K562 (cell line): Measurements from ENCODE around the gene SPECC1L. TPM values are rescaled to one million over a fixed set of nuclear protein-coding genes. Genes with fewer than 3 reads are reported as not detected.
"Not testable (repeated sequence)": the region's sequence is repeated elsewhere in the genome, so short reads cannot be mapped to it uniquely, and the experiment has no call there.

Source experiments
- ATAC-seq: fragments of 200-7000 bp; cut with Tn5 transposase; 3 replicates; pipeline ENCODE4 v1.9.1; 2020; ENCODE audit warnings: moderate library complexity
- BruUV-seq: library from RNA; stranded (reverse); fragments of 400-500 nt; replicated peaks from 2 replicates; lab custom pipeline; 2021; lab: Mats Ljungman, UMichigan
- CTCF ChIA-PET: fragments of 300-600 bp; formaldehyde crosslinking; extraction: SDS; loops from one replicate; lab custom pipeline; 2021; ENCODE audit warnings: low intra/inter-chr PET ratio; lab: Yijun Ruan, JAX
- POLR2A ChIA-PET: fragments of 300-600, 350-650 bp; sonication (Branson Sonifier 250); formaldehyde crosslinking; extraction: SDS; loops from one replicate; lab custom pipeline; 2021; ENCODE audit warnings: antibody characterized with exemption, inconsistent platforms; lab: Yijun Ruan, JAX
- DNase-seq, 4 experiments: peaks; one replicate each; pipeline versions ENCODE4 v3.0.0 to v3.0.0-alpha.2; 2011 to 2018; ENCODE audit warnings: low spot score in 3 of 4, mixed read lengths in 3 of 4; ENCODE audit errors: extremely low read depth in 1 of 4
- FAIRE-seq: peaks from 2 replicates; lab custom pipeline; 2011; peaks lifted over from hg19 to GRCh38; lab: Jason Lieb, UNC
- H2AFZ ChIP-seq: 2 replicates; pipeline ENCODE4 v1.6.0; 2011; ENCODE audit warnings: low read depth, low read length, control low read depth, inconsistent platforms
- H3K27ac ChIP-seq: fragments of 200-600 bp; 3 replicates; pipeline ENCODE4 v1.8.0; 2011; ENCODE audit warnings: low read depth, mild to moderate bottlenecking, control low read depth, inconsistent platforms, low read length, moderate library complexity, mixed read lengths; ENCODE audit errors: extremely low read depth
- H3K27me3 ChIP-seq, 2 experiments: fragments of 300-600 bp in 1 of 2; 2 replicates in 1 of 2; 3 replicates in 1 of 2; pipeline versions ENCODE4 v1.6.0 to v1.8.0; 2011; ENCODE audit warnings: inconsistent platforms in 2 of 2, low read length in 2 of 2, mild to moderate bottlenecking in 1 of 2, mixed read lengths in 1 of 2, moderate library complexity in 1 of 2; ENCODE audit not compliant: control insufficient read depth in 2 of 2, insufficient read depth in 2 of 2
- H3K36me3 ChIP-seq: fragments of 300-600 bp; 3 replicates; pipeline ENCODE4 v1.8.0; 2011; ENCODE audit warnings: mild to moderate bottlenecking, low read length, inconsistent platforms; ENCODE audit not compliant: control insufficient read depth, insufficient read depth
- H3K4me1 ChIP-seq, 2 experiments: fragments of 200-600 bp in 1 of 2; replicated peaks in 1 of 2; 2 replicates in 1 of 2; 3 replicates in 1 of 2; pipeline versions ENCODE4 v1.5.1 to v1.8.0; 2011; ENCODE audit warnings: inconsistent platforms in 2 of 2, low read length in 2 of 2, mild to moderate bottlenecking in 1 of 2, mixed read lengths in 1 of 2, moderate library complexity in 1 of 2; ENCODE audit not compliant: control insufficient read depth in 2 of 2, insufficient read depth in 2 of 2
- H3K4me2 ChIP-seq: 2 replicates; pipeline ENCODE4 v1.6.1; 2011; ENCODE audit warnings: low read length, control low read depth, inconsistent platforms, mixed read lengths; ENCODE audit not compliant: insufficient read depth
- H3K4me3 ChIP-seq: fragments of 200-600 bp; sonication (generic), shearing (Covaris generic); 2 replicates; pipeline ENCODE4 v1.5.1; 2016; ENCODE audit warnings: control low read depth, inconsistent platforms
- H3K79me2 ChIP-seq: fragments of 200-600 bp; 3 replicates; pipeline ENCODE4 v1.8.0; 2011; ENCODE audit warnings: low read length, inconsistent platforms; ENCODE audit not compliant: control insufficient read depth, insufficient read depth
- H3K9ac ChIP-seq, 2 experiments: 2 replicates each; pipeline versions ENCODE4 v1.6.0 to v1.6.1; 2011; ENCODE audit warnings: low read depth in 2 of 2, low read length in 2 of 2, control low read depth in 1 of 2, inconsistent platforms in 1 of 2, mild to moderate bottlenecking in 1 of 2, mixed read lengths in 1 of 2; ENCODE audit not compliant: insufficient read depth in 1 of 2
- H3K9me1 ChIP-seq: one replicate; pipeline ENCODE4 v1.6.0; 2011; ENCODE audit warnings: inconsistent platforms, mild to moderate bottlenecking, low read length, moderate library complexity; ENCODE audit not compliant: control insufficient read depth, insufficient read depth
- H3K9me3 ChIP-seq: replicated peaks from 2 replicates; pipeline ENCODE4 v1.5.1; 2011; ENCODE audit warnings: low read depth, low read length, inconsistent platforms; ENCODE audit not compliant: control insufficient read depth, insufficient read depth
- H4K20me1 ChIP-seq: replicated peaks from 2 replicates; pipeline ENCODE4 v1.6.1; 2011; ENCODE audit warnings: low read length, inconsistent platforms, mixed read lengths; ENCODE audit not compliant: control insufficient read depth, insufficient read depth
- ASH1L ChIP-seq: fragments of 450-650 bp; IDR thresholded peaks from 2 replicates; pipeline ENCODE4 v1.6.1; 2018; ENCODE audit warnings: borderline replicate concordance, mild to moderate bottlenecking, low read depth; ENCODE audit not compliant: partially characterized antibody
- POLR2B ChIP-seq: fragments of 450-650 bp; IDR thresholded peaks from 2 replicates; pipeline ENCODE4 v1.6.1; 2018; ENCODE audit warnings: low read depth; ENCODE audit not compliant: partially characterized antibody
- ZKSCAN1 ChIP-seq: fragments of 150-350 bp; IDR thresholded peaks from 2 replicates; pipeline ENCODE4 v1.6.1; 2016; ENCODE audit warnings: low read depth, low read length
- ZNF175 ChIP-seq: fragments of 200-800 bp; sonication (Bioruptor generic); IDR thresholded peaks from 2 replicates; pipeline ENCODE4 v1.6.1; 2016; ENCODE audit warnings: low read depth, mild to moderate bottlenecking, missing genetic modification characterization, missing compliant biosample characterization
- WGBS: fragments of 100-300 bp; shearing (Covaris generic); methylation state at CpG from one replicate; pipeline ENCODE4 v1.1.6; 2016; ENCODE audit warnings: low coverage, mixed read lengths; ENCODE audit not compliant: insufficient coverage; ENCODE audit errors: missing lambda C conversion rate; 5-methylcytosine and 5-hydroxymethylcytosine counted together
- in situ Hi-C: fragments of 300-500 bp; cut with MboI; formaldehyde crosslinking; loops from 4 replicates; pipeline ENCODE4 v1.15.0; 2018; ENCODE audit warnings: inconsistent platforms, mixed read lengths
- intact Hi-C: fragments of 100-400 bp; cut with micrococcal nuclease; formaldehyde crosslinking; loops from 2 replicates; pipeline ENCODE4 v1.14.2; 2022
- polyA plus RNA-seq, 8 experiments: library from polyadenylated mRNA; depleted of rRNA in 4 of 8; stranded (reverse) in 5 of 8; unstranded in 3 of 8; fragments of >200 nt; fragmentation: Nextera tagmentation in 2 of 8; fragmentation: Illumina TruSeq in 1 of 8; extraction: Ambion mirVana in 2 of 8; extraction: Trizol in 1 of 8; gene quantifications; 2 replicates each; pipeline versions ENCODE4 v1.2.1 to v1.2.3, GENCODE V29; 2011 to 2014; ENCODE audit warnings: inconsistent platforms in 1 of 8, missing spikeins in 1 of 8
- total RNA-seq, 7 experiments: library from RNA; depleted of rRNA in 6 of 7; stranded (reverse); fragments of >200 nt in 6 of 7; fragmentation: Illumina TruSeq in 2 of 7; extraction: Trizol in 2 of 7; gene quantifications; 2 replicates each; pipeline versions ENCODE4 v1.2.1 to v1.2.3, GENCODE V29; 2011 to 2021; ENCODE audit warnings: low replicate concordance in 1 of 7
- TF ChIP-seq, protein P1 (sequence below): fragments of 250-450 bp; sonication (Bioruptor Pico); IDR thresholded peaks from 2 replicates; pipeline ENCODE4 v1.4.0; 2020; ENCODE audit warnings: mild to moderate bottlenecking
- TF ChIP-seq, protein P2 (sequence below): fragments of 250-450 bp; sonication (Bioruptor Pico); IDR thresholded peaks from 2 replicates; pipeline ENCODE4 v1.8.0; 2022; ENCODE audit warnings: moderate library complexity, mild to moderate bottlenecking, inconsistent platforms
- TF ChIP-seq, protein P3 (sequence below), 2 experiments: IDR thresholded peaks; 2 replicates each; pipeline ENCODE4 v1.6.1; 2011; ENCODE audit warnings: borderline replicate concordance in 1 of 2, control low read depth in 1 of 2, low read depth in 1 of 2, low read length in 1 of 2, mild to moderate bottlenecking in 1 of 2, mixed read lengths in 1 of 2, moderate library complexity in 1 of 2; ENCODE audit not compliant: insufficient read depth in 1 of 2, insufficient read length in 1 of 2, poor library complexity in 1 of 2, severe bottlenecking in 1 of 2; ENCODE audit errors: extremely low read depth in 1 of 2

The SPECC1L gene
- total and polyA plus RNA-seq, 9 of the 15 experiments (the other 6 are each of a cell fraction or from before 2014, with no cell fraction given) = 1.4 to 27.9 (median 14.5) TPM

DNA sequence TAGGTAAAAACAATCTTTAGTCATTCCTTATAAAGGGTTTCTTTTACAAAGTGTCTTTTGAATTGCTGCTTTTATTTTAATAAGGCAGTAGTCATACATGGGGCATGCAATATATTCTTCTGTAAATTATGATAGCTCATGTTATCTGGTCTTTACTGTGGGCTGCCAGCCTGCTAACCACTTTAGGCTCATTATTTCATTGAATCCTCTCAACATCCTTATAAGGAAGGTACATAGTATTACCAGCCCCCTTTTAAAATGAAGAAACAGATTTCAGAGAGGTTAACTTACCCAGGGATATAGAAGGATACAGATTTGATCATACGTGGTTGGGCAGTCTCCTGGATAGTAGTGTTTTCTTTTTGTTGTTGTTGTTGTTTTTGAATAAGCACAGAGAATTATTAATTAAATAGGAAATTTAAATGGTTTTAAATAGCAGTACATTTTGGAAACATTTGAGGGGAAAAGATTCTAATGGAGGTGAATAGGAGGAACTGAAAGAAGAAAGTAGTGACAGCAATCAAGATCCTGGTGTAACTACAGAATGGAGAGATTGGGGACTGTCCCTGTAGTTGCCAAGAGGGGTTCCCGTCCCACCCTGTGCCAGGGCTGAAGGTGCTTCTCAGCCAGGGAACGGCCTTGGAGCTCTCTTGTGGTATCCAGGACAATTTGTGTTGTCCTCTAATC is 21.0 kb downstream of the SPECC1L start:
- H3K4me3 ChIP-seq = no peak overlapping the region
- peaks cover 35% of the 10 kb centered on the region for H3K79me2 ChIP-seq
- WGBS = 84% methylated on average over 3 of the region's 3 CpGs
- no peak overlapping the region for H2AFZ ChIP-seq
- H3K9ac ChIP-seq = no peak overlapping the region
- ChIA-PET CTCF (no interaction called here), POLR2A (no interaction called here)
- ATAC-seq (no peak), DNase-seq (no peak), FAIRE-seq (no peak)
- no peaks in the 10 kb centered on the region for H3K36me3 ChIP-seq
- no peaks in the 10 kb centered on the region for H3K27me3 ChIP-seq
- TF ChIP-seq, protein P1, sequence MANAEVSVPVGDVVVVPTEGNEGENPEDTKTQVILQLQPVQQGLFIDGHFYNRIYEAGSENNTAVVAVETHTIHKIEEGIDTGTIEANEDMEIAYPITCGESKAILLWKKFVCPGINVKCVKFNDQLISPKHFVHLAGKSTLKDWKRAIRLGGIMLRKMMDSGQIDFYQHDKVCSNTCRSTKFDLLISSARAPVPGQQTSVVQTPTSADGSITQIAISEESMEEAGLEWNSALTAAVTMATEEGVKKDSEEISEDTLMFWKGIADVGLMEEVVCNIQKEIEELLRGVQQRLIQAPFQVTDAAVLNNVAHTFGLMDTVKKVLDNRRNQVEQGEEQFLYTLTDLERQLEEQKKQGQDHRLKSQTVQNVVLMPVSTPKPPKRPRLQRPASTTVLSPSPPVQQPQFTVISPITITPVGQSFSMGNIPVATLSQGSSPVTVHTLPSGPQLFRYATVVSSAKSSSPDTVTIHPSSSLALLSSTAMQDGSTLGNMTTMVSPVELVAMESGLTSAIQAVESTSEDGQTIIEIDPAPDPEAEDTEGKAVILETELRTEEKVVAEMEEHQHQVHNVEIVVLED (CRISPR knock-in tag) = no peak
- no peak for TF ChIP-seq ZKSCAN1
- no peak for TF ChIP-seq POLR2B
- TF ChIP-seq ASH1L = no peak
- TF ChIP-seq, protein P2, sequence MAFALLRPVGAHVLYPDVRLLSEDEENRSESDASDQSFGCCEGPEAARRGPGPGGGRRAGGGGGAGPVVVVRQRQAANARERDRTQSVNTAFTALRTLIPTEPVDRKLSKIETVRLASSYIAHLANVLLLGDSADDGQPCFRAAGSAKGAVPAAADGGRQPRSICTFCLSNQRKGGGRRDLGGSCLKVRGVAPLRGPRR = no peak
- TF ChIP-seq, protein P3, sequence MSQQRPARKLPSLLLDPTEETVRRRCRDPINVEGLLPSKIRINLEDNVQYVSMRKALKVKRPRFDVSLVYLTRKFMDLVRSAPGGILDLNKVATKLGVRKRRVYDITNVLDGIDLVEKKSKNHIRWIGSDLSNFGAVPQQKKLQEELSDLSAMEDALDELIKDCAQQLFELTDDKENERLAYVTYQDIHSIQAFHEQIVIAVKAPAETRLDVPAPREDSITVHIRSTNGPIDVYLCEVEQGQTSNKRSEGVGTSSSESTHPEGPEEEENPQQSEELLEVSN (IDR thresholded peaks at IDR 0.05; ENCODE audit: borderline replicate concordance in 1 of 2, extremely low read depth in 1 of 2, insufficient read depth in 1 of 2, insufficient read length in 1 of 2, low read depth in 1 of 2, low read length in 1 of 2, poor library complexity in 1 of 2, severe bottlenecking in 1 of 2) = no peak
- no peak for TF ChIP-seq ZNF175
- H4K20me1 ChIP-seq = no peaks in the 10 kb centered on the region
- intact Hi-C loops (no loop called here), in situ Hi-C loops (loop anchor here (5.0 to 10.0 kb wide), 2 partner anchors 381 to 947 kb away; no protein-coding TSS in a partner anchor)
- H3K9me3 ChIP-seq = no peaks in the 10 kb centered on the region
- peaks cover 0 to 16% of the 10 kb centered on the region in 2 experiments; a peak in 3 of 5 replicates for H3K4me1 ChIP-seq
- BruUV-seq = no TSS peak
- H3K27ac ChIP-seq = no peak overlapping the region
- H3K9me1 ChIP-seq = no peaks in the 10 kb centered on the region
- H3K4me2 ChIP-seq = no peak overlapping the region

DNA sequence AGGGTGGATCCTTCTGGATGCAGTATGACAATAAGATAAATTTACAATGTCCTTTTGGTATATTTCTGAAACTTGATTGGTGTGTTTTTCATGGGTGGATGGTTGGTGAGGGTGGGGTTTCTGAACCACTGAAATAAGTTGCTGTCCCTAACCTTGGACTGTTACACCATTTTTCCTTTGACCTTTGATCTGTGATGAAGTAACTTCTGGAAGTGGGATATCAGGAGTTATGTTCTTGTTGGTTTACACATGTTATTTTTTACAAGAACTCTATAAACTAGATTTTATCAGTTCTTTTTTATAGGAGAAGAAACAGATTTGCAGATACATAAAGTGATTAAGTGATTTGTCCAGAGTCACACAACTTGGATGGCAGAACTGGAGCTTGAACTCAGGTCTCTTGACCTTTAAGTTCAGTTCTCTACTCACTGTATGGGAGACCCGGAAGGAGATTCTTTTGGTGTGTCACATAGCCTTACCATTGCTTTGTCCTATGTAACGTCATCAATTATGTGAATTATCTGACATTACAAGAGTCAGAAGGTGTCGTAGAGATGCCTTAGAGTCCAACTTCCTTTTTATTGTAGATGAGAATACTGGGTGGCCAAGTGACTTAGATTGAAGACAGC is 21.7 kb downstream of the SPECC1L start:
- WGBS = 33% methylated on average over 1 of the region's 3 CpGs
- H3K4me3 ChIP-seq, H3K36me3 ChIP-seq, H3K9me1 ChIP-seq, H3K9ac ChIP-seq, CTCF ChIA-PET, H3K4me2 ChIP-seq, POLR2A ChIA-PET, ATAC-seq, H3K27me3 ChIP-seq, intact Hi-C loops, BruUV-seq, FAIRE-seq, DNase-seq, H3K27ac ChIP-seq, H3K9me3 ChIP-seq, H4K20me1 ChIP-seq, H2AFZ ChIP-seq: not testable (repeated sequence)
- Histone ChIP-seq H3K4me1 (peaks cover 0 to 16% of the 10 kb centered on the region in 2 experiments; a peak in 3 of 5 replicates), H3K79me2 (peaks cover 34% of the 10 kb centered on the region)
- in situ Hi-C loops = loop anchor here (5.0 to 10.0 kb wide), 2 partner anchors 380 to 948 kb away; no protein-coding TSS in a partner anchor
